C4-2B (cell line): ENCODE data around the gene GRK4.

Experiments used
- CTCF ChIP-seq: fragments of 450-650 bp; conservative IDR thresholded peaks from 2 replicates; pipeline ENCODE4 v1.5.1; 2017; ENCODE audit warnings: mild to moderate bottlenecking
- ZFX ChIP-seq: fragments of 450-650 bp; IDR thresholded peaks from 2 replicates; pipeline ENCODE4 v1.6.1; 2017

GRCh38 chr4:3071811-3072210, 108.4 kb downstream of the GRK4 start:
- TF ChIP-seq CTCF (no peak), ZFX (no peak)
